PC-3 (cell line): Measurements from ENCODE around the gene ENTHD1. TPM values are rescaled to one million over a fixed set of nuclear protein-coding genes. Genes with fewer than 3 reads are reported as not detected.

Source experiments
- ATAC-seq: fragments of 200-7000 bp; cut with Tn5 transposase; 2 replicates; pipeline ENCODE4 v1.9.1; 2020; ENCODE audit warnings: mild to moderate bottlenecking, moderate library complexity
- BruUV-seq: library from RNA; stranded (reverse); fragments of 400-500 nt; replicated peaks from 2 replicates; lab custom pipeline; 2021; lab: Mats Ljungman, UMichigan
- CTCF ChIA-PET: fragments of 300-600 bp; sonication (Branson Sonifier 250); formaldehyde crosslinking; loops from one replicate; lab custom pipeline; 2022; ENCODE audit warnings: antibody characterized with exemption; lab: Charles Lee
- POLR2A ChIA-PET: fragments of 300-600 bp; sonication (Branson Sonifier 250); formaldehyde crosslinking; loops from one replicate; lab custom pipeline; 2022; ENCODE audit warnings: antibody characterized with exemption; ENCODE audit not compliant: unreplicated experiment; lab: Charles Lee
- DNase-seq: peaks from one replicate; pipeline ENCODE4 v3.0.0-alpha.2; 2015
- H2AFZ ChIP-seq: fragments of 300-600 bp; sonication (generic); 2 replicates; pipeline ENCODE4 v1.6.0; 2016; ENCODE audit warnings: antibody characterized with exemption, low read length
- H3F3A ChIP-seq: fragments of 300-600 bp; sonication (generic); one replicate; pipeline ENCODE4 v1.6.0; 2017; ENCODE audit warnings: antibody characterized with exemption, low read length, control low read depth, mild to moderate bottlenecking; ENCODE audit not compliant: unreplicated experiment
- H3K27ac ChIP-seq: fragments of 300-600 bp; sonication (generic); 2 replicates; pipeline ENCODE4 v1.5.1; 2016; ENCODE audit warnings: mild to moderate bottlenecking, low read length
- H3K27me3 ChIP-seq: fragments of 300-600 bp; sonication (generic); 2 replicates; pipeline ENCODE4 v1.6.1; 2016; ENCODE audit warnings: low read length, mixed read lengths
- H3K36me3 ChIP-seq: fragments of 300-600 bp; sonication (generic); 2 replicates; pipeline ENCODE4 v1.6.1; 2016; ENCODE audit warnings: low read depth, mixed run types, low read length, mixed read lengths
- H3K4me1 ChIP-seq: fragments of 300-600 bp; sonication (generic); 2 replicates; pipeline ENCODE4 v1.5.1; 2016; ENCODE audit warnings: low read length; ENCODE audit not compliant: insufficient read depth
- H3K4me2 ChIP-seq: fragments of 300-600 bp; sonication (generic); 2 replicates; pipeline ENCODE4 v1.6.0; 2016; ENCODE audit warnings: low read length
- H3K4me3 ChIP-seq: fragments of 300-600 bp; sonication (generic); 2 replicates; pipeline ENCODE4 v1.5.1; 2016; ENCODE audit warnings: mild to moderate bottlenecking, low read length, mixed read lengths
- H3K79me2 ChIP-seq: fragments of 300-600 bp; sonication (generic); 2 replicates; pipeline ENCODE4 v1.6.1; 2017; ENCODE audit warnings: low read length, mixed read lengths
- H3K9ac ChIP-seq: fragments of 300-600 bp; sonication (generic); 2 replicates; pipeline ENCODE4 v1.6.0; 2016; ENCODE audit warnings: mild to moderate bottlenecking, low read length
- H3K9me2 ChIP-seq: fragments of 300-600 bp; sonication (generic); replicated peaks from 2 replicates; pipeline ENCODE4 v1.6.1; 2016; ENCODE audit warnings: mixed run types, low read length, mixed read lengths
- H3K9me3 ChIP-seq: fragments of 300-600 bp; sonication (generic); 2 replicates; pipeline ENCODE4 v1.6.1; 2016; ENCODE audit warnings: low read length, mixed read lengths
- H4K20me1 ChIP-seq: fragments of 300-600 bp; sonication (generic); 2 replicates; pipeline ENCODE4 v1.6.1; 2016; ENCODE audit warnings: low read length, mixed read lengths
- EZH2 ChIP-seq: fragments of 300-600 bp; sonication (generic); IDR thresholded peaks from one replicate; pipeline ENCODE4 v1.6.1; 2017; ENCODE audit warnings: antibody characterized with exemption, mild to moderate bottlenecking, low read length; ENCODE audit not compliant: unreplicated experiment
- EZH2phosphoT487 ChIP-seq: fragments of 300-600 bp; sonication (generic); IDR thresholded peaks from 2 replicates; pipeline ENCODE4 v1.6.1; 2018; ENCODE audit warnings: mild to moderate bottlenecking, antibody characterized with exemption, low read length, borderline replicate concordance
- intact Hi-C: fragments of 100-400 bp; cut with micrococcal nuclease; formaldehyde crosslinking; loops from 2 replicates; pipeline ENCODE4 v1.9.0; 2023
- total RNA-seq: library from RNA; depleted of rRNA; stranded (reverse); fragments of >200 nt; gene quantifications from 2 replicates; pipeline ENCODE4 v1.2.3, GENCODE V29; 2014
- TF ChIP-seq, protein P1 (sequence below): fragments of 300-600 bp; sonication (generic); conservative IDR thresholded peaks from 2 replicates; pipeline ENCODE4 v1.5.1; 2017; ENCODE audit warnings: antibody characterized with exemption, low read depth, mild to moderate bottlenecking, low read length

ENTHD1 gene
- total RNA-seq, 1 experiment from 2014 or later = not detected

DNA sequence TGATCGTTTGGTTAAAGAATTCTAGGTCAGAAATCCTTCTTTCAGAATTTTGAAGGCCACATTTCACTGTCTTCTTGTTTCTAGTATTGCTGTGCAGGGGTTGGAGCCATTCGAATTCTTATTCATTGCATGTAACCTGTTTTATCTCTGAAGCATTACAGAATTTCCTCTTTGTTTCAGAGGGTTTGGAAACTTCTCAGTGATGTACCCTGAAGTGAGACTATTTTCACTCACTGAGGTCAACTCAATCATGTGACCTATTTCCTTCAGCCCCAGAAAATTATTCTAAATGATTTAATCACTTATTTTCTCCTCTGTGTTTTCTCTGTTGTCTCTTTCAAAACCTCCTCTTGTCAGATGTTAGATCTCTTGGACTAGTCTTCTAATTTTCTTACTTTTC, 147.8 kb downstream of the ENTHD1 start:
- ChIA-PET CTCF (no interaction called here), POLR2A (no interaction called here)
- Histone ChIP-seq H3F3A (no peaks in the 10 kb centered on the region), H3K36me3 (no peaks in the 10 kb centered on the region), H3K9me2 (no peaks in the 10 kb centered on the region), H3K79me2 (no peaks in the 10 kb centered on the region), H3K9ac (no peak overlapping the region), H3K9me3 (no peaks in the 10 kb centered on the region), H3K4me1 (no peaks in the 10 kb centered on the region), H3K27me3 (peaks cover 47% of the 10 kb centered on the region), H4K20me1 (no peaks in the 10 kb centered on the region), H3K27ac (no peak overlapping the region), H2AFZ (no peak overlapping the region), H3K4me2 (no peak overlapping the region), H3K4me3 (no peak overlapping the region)
- no peak for DNase-seq
- no peak for ATAC-seq
- TF ChIP-seq EZH2 (no peak), EZH2phosphoT487 (no peak)
- TF ChIP-seq, protein P1, sequence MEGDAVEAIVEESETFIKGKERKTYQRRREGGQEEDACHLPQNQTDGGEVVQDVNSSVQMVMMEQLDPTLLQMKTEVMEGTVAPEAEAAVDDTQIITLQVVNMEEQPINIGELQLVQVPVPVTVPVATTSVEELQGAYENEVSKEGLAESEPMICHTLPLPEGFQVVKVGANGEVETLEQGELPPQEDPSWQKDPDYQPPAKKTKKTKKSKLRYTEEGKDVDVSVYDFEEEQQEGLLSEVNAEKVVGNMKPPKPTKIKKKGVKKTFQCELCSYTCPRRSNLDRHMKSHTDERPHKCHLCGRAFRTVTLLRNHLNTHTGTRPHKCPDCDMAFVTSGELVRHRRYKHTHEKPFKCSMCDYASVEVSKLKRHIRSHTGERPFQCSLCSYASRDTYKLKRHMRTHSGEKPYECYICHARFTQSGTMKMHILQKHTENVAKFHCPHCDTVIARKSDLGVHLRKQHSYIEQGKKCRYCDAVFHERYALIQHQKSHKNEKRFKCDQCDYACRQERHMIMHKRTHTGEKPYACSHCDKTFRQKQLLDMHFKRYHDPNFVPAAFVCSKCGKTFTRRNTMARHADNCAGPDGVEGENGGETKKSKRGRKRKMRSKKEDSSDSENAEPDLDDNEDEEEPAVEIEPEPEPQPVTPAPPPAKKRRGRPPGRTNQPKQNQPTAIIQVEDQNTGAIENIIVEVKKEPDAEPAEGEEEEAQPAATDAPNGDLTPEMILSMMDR = no peak
- BruUV-seq = no TSS peak
- intact Hi-C loops = no loop called here

- Histone ChIP-seq H3K9ac (no peak overlapping the region), H3K9me3 (no peaks in the 10 kb centered on the region), H3K79me2 (no peaks in the 10 kb centered on the region), H3K4me3 (no peak overlapping the region), H2AFZ (no peak overlapping the region), H3K27ac (no peak overlapping the region), H3K4me1 (no peaks in the 10 kb centered on the region), H3K9me2 (no peaks in the 10 kb centered on the region), H3K27me3 (peaks cover 38% of the 10 kb centered on the region), H3F3A (no peaks in the 10 kb centered on the region), H4K20me1 (no peaks in the 10 kb centered on the region), H3K4me2 (no peak overlapping the region), H3K36me3 (no peaks in the 10 kb centered on the region)
- no peak for ATAC-seq
- POLR2A ChIA-PET = no interaction called here
- CTCF ChIA-PET = no interaction called here
- intact Hi-C loops = no loop called here
- no peak for DNase-seq
- no TSS peak for BruUV-seq
- TF ChIP-seq EZH2phosphoT487 = no peak
- TF ChIP-seq, protein P1 = no peak
- TF ChIP-seq EZH2 = no peak
Observed at GRCh38 chr22:39744353-39744752, 149.2 kb downstream of the ENTHD1 start.

- Histone ChIP-seq H3K9ac (no peak overlapping the region), H3K27me3 (peaks cover 38% of the 10 kb centered on the region), H3K4me2 (no peak overlapping the region), H4K20me1 (no peaks in the 10 kb centered on the region), H3K4me3 (no peak overlapping the region), H3K9me2 (no peaks in the 10 kb centered on the region), H3K4me1 (no peaks in the 10 kb centered on the region), H3K27ac (no peak overlapping the region), H3K9me3 (no peaks in the 10 kb centered on the region), H3K79me2 (no peaks in the 10 kb centered on the region), H3K36me3 (no peaks in the 10 kb centered on the region), H3F3A (no peaks in the 10 kb centered on the region), H2AFZ (no peak overlapping the region)
- TF ChIP-seq, protein P1 = no peak
- TF ChIP-seq EZH2 = no peak
- TF ChIP-seq EZH2phosphoT487 = no peak
- POLR2A ChIA-PET = no interaction called here
- DNase-seq (no peak), ATAC-seq (no peak)
- BruUV-seq = no TSS peak
- intact Hi-C loops = no loop called here
- CTCF ChIA-PET = no interaction called here
Observed at GRCh38 chr22:39743935-39744334, 149.6 kb downstream of the ENTHD1 start.
